PC-3 (cell line): ENCODE measurements around the gene SNX8. TPM values are rescaled to one million over a fixed set of nuclear protein-coding genes. Genes with fewer than 3 reads are reported as not detected.

Experiments
- ATAC-seq: fragments of 200-7000 bp; cut with Tn5 transposase; 2 replicates; pipeline ENCODE4 v1.9.1; 2020; ENCODE audit warnings: mild to moderate bottlenecking, moderate library complexity
- BruUV-seq: library from RNA; stranded (reverse); fragments of 400-500 nt; replicated peaks from 2 replicates; lab custom pipeline; 2021; lab: Mats Ljungman, UMichigan
- CTCF ChIA-PET: fragments of 300-600 bp; sonication (Branson Sonifier 250); formaldehyde crosslinking; loops from one replicate; lab custom pipeline; 2022; ENCODE audit warnings: antibody characterized with exemption; lab: Charles Lee
- POLR2A ChIA-PET: fragments of 300-600 bp; sonication (Branson Sonifier 250); formaldehyde crosslinking; loops from one replicate; lab custom pipeline; 2022; ENCODE audit warnings: antibody characterized with exemption; ENCODE audit not compliant: unreplicated experiment; lab: Charles Lee
- DNase-seq: peaks from one replicate; pipeline ENCODE4 v3.0.0-alpha.2; 2015
- H2AFZ ChIP-seq: fragments of 300-600 bp; sonication (generic); 2 replicates; pipeline ENCODE4 v1.6.0; 2016; ENCODE audit warnings: antibody characterized with exemption, low read length
- H3F3A ChIP-seq: fragments of 300-600 bp; sonication (generic); one replicate; pipeline ENCODE4 v1.6.0; 2017; ENCODE audit warnings: antibody characterized with exemption, low read length, control low read depth, mild to moderate bottlenecking; ENCODE audit not compliant: unreplicated experiment
- H3K27ac ChIP-seq: fragments of 300-600 bp; sonication (generic); 2 replicates; pipeline ENCODE4 v1.5.1; 2016; ENCODE audit warnings: mild to moderate bottlenecking, low read length
- H3K27me3 ChIP-seq: fragments of 300-600 bp; sonication (generic); 2 replicates; pipeline ENCODE4 v1.6.1; 2016; ENCODE audit warnings: low read length, mixed read lengths
- H3K36me3 ChIP-seq: fragments of 300-600 bp; sonication (generic); 2 replicates; pipeline ENCODE4 v1.6.1; 2016; ENCODE audit warnings: low read depth, mixed run types, low read length, mixed read lengths
- H3K4me1 ChIP-seq: fragments of 300-600 bp; sonication (generic); 2 replicates; pipeline ENCODE4 v1.5.1; 2016; ENCODE audit warnings: low read length; ENCODE audit not compliant: insufficient read depth
- H3K4me2 ChIP-seq: fragments of 300-600 bp; sonication (generic); 2 replicates; pipeline ENCODE4 v1.6.0; 2016; ENCODE audit warnings: low read length
- H3K4me3 ChIP-seq: fragments of 300-600 bp; sonication (generic); 2 replicates; pipeline ENCODE4 v1.5.1; 2016; ENCODE audit warnings: mild to moderate bottlenecking, low read length, mixed read lengths
- H3K79me2 ChIP-seq: fragments of 300-600 bp; sonication (generic); 2 replicates; pipeline ENCODE4 v1.6.1; 2017; ENCODE audit warnings: low read length, mixed read lengths
- H3K9ac ChIP-seq: fragments of 300-600 bp; sonication (generic); 2 replicates; pipeline ENCODE4 v1.6.0; 2016; ENCODE audit warnings: mild to moderate bottlenecking, low read length
- H3K9me2 ChIP-seq: fragments of 300-600 bp; sonication (generic); replicated peaks from 2 replicates; pipeline ENCODE4 v1.6.1; 2016; ENCODE audit warnings: mixed run types, low read length, mixed read lengths
- H3K9me3 ChIP-seq: fragments of 300-600 bp; sonication (generic); 2 replicates; pipeline ENCODE4 v1.6.1; 2016; ENCODE audit warnings: low read length, mixed read lengths
- H4K20me1 ChIP-seq: fragments of 300-600 bp; sonication (generic); 2 replicates; pipeline ENCODE4 v1.6.1; 2016; ENCODE audit warnings: low read length, mixed read lengths
- EZH2 ChIP-seq: fragments of 300-600 bp; sonication (generic); IDR thresholded peaks from one replicate; pipeline ENCODE4 v1.6.1; 2017; ENCODE audit warnings: antibody characterized with exemption, mild to moderate bottlenecking, low read length; ENCODE audit not compliant: unreplicated experiment
- EZH2phosphoT487 ChIP-seq: fragments of 300-600 bp; sonication (generic); IDR thresholded peaks from 2 replicates; pipeline ENCODE4 v1.6.1; 2018; ENCODE audit warnings: mild to moderate bottlenecking, antibody characterized with exemption, low read length, borderline replicate concordance
- intact Hi-C: fragments of 100-400 bp; cut with micrococcal nuclease; formaldehyde crosslinking; loops from 2 replicates; pipeline ENCODE4 v1.9.0; 2023
- total RNA-seq: library from RNA; depleted of rRNA; stranded (reverse); fragments of >200 nt; gene quantifications from 2 replicates; pipeline ENCODE4 v1.2.3, GENCODE V29; 2014
- TF ChIP-seq, protein P1 (sequence below): fragments of 300-600 bp; sonication (generic); conservative IDR thresholded peaks from 2 replicates; pipeline ENCODE4 v1.5.1; 2017; ENCODE audit warnings: antibody characterized with exemption, low read depth, mild to moderate bottlenecking, low read length

SNX8 gene
- total RNA-seq, 1 experiment from 2014 or later: 12.3 TPM

- H4K20me1 ChIP-seq: no peaks in the 10 kb centered on the region
- intact Hi-C loops: no loop called here
- no peaks in the 10 kb centered on the region for H3K27me3 ChIP-seq
- no peaks in the 10 kb centered on the region for H3K4me1 ChIP-seq
- no TSS peak for BruUV-seq
- no peak for DNase-seq
- POLR2A ChIA-PET: no interaction called here
- no peaks in the 10 kb centered on the region for H3K9me3 ChIP-seq
- no peaks in the 10 kb centered on the region for H3F3A ChIP-seq
- H3K27ac ChIP-seq: no peak overlapping the region
- H3K4me2 ChIP-seq: no peak overlapping the region
- H3K36me3 ChIP-seq: no peaks in the 10 kb centered on the region
- no peaks in the 10 kb centered on the region for H3K79me2 ChIP-seq
- H3K9ac ChIP-seq: no peak overlapping the region
- CTCF ChIA-PET: no interaction called here
- H2AFZ ChIP-seq: no peak overlapping the region
- H3K9me2 ChIP-seq: no peaks in the 10 kb centered on the region
- no peak for TF ChIP-seq EZH2phosphoT487
- no peak for TF ChIP-seq EZH2
- TF ChIP-seq, protein P1, sequence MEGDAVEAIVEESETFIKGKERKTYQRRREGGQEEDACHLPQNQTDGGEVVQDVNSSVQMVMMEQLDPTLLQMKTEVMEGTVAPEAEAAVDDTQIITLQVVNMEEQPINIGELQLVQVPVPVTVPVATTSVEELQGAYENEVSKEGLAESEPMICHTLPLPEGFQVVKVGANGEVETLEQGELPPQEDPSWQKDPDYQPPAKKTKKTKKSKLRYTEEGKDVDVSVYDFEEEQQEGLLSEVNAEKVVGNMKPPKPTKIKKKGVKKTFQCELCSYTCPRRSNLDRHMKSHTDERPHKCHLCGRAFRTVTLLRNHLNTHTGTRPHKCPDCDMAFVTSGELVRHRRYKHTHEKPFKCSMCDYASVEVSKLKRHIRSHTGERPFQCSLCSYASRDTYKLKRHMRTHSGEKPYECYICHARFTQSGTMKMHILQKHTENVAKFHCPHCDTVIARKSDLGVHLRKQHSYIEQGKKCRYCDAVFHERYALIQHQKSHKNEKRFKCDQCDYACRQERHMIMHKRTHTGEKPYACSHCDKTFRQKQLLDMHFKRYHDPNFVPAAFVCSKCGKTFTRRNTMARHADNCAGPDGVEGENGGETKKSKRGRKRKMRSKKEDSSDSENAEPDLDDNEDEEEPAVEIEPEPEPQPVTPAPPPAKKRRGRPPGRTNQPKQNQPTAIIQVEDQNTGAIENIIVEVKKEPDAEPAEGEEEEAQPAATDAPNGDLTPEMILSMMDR: no peak
- no peak overlapping the region for H3K4me3 ChIP-seq
- no peak for ATAC-seq
These were observed 25.1 kb downstream of the SNX8 start for GRCh38 chr7:2289111-2289586.

DNA sequence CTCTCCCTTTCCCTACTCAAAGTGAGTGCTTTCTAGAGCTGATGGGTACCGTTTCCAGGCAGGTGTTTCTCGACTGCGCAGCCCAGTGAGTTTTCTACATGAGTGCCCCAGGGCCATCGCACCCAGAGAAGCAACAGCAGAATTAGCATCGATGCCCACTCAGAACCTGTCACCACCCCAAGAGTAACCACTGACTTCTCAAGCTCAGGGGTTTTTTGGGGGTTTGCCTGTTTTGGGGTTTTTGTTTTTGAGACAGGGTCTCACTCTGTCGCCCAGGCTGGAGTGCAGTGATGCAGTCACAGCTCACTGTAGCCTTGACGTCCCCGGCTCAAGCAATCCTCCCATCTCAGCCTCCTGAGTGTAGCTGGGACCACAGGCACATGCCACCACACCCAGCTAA is 25.7 kb downstream of the SNX8 start:
- Histone ChIP-seq H3K4me2 (no peak overlapping the region), H3K9me3 (no peaks in the 10 kb centered on the region), H3K4me3 (no peak overlapping the region), H3F3A (no peaks in the 10 kb centered on the region), H2AFZ (no peak overlapping the region), H3K4me1 (no peaks in the 10 kb centered on the region), H3K9me2 (no peaks in the 10 kb centered on the region), H3K27me3 (no peaks in the 10 kb centered on the region), H3K9ac (no peak overlapping the region), H3K79me2 (no peaks in the 10 kb centered on the region), H3K36me3 (no peaks in the 10 kb centered on the region), H3K27ac (no peak overlapping the region), H4K20me1 (no peaks in the 10 kb centered on the region)
- BruUV-seq: no TSS peak
- TF ChIP-seq, protein P1: no peak
- TF ChIP-seq EZH2phosphoT487 (no peak), EZH2 (no peak)
- intact Hi-C loops: no loop called here
- ATAC-seq (no peak), DNase-seq (no peak)
- ChIA-PET POLR2A (no interaction called here), CTCF (no interaction called here)

DNA sequence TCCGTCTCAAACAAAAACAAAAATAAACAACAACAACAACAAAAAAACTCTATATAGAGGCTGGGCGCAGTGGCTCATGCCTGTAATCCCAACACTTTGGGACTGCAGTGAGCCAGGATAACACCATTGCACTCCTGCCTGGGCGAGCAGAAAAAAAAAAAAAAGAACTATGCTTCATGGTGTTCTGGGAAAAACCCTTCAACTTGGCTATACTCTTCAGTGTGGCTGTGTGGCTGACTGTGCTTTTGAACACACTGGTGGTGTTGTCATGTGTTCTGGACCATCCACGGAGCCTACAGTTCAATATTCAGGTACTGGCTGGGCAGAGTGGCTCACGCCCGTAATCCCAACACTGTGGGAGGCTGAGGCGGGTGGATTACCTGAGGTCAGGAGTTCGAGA is 26.5 kb downstream of the SNX8 start:
- Histone ChIP-seq H3K9me3 (no peaks in the 10 kb centered on the region), H3K27me3 (no peaks in the 10 kb centered on the region), H3K27ac (no peak overlapping the region), H3K9me2 (no peaks in the 10 kb centered on the region), H4K20me1 (no peaks in the 10 kb centered on the region), H3K79me2 (no peaks in the 10 kb centered on the region), H3F3A (no peaks in the 10 kb centered on the region), H3K4me2 (no peak overlapping the region), H3K4me1 (no peaks in the 10 kb centered on the region), H3K4me3 (no peak overlapping the region), H2AFZ (no peak overlapping the region), H3K36me3 (no peaks in the 10 kb centered on the region), H3K9ac (no peak overlapping the region)
- no TSS peak for BruUV-seq
- TF ChIP-seq EZH2phosphoT487 (no peak), EZH2 (no peak)
- TF ChIP-seq, protein P1: no peak
- intact Hi-C loops: no loop called here
- DNase-seq (no peak), ATAC-seq (no peak)
- ChIA-PET CTCF (no interaction called here), POLR2A (no interaction called here)
